DMS153 (cell line): ENCODE data around the gene CARMIL1.

Source experiments
- DNase-seq: peaks from one replicate; lab custom pipeline; 2025; lab: John Stamatoyannopoulos, UW

CARMIL1 gene

DNA sequence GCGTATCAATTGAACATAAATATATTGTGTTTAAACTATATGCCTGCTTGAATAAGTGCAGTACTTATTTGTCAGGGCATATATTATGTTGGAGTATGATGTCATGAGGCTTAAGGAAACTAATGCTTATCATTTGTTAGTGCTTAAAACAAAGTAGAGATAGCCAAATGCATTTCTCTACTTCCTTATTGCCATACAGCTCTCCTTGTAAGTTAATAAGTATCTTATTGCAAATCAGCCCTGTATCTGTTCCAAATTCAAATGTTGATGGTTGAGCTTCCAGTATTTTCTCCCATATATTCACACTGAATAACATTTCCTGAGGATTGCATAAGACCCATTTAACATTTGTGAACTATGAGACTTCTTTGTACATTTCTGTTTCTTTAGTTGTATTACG lies 57.8 kb downstream of the CARMIL1 start:
- DNase-seq = no peak

DNA sequence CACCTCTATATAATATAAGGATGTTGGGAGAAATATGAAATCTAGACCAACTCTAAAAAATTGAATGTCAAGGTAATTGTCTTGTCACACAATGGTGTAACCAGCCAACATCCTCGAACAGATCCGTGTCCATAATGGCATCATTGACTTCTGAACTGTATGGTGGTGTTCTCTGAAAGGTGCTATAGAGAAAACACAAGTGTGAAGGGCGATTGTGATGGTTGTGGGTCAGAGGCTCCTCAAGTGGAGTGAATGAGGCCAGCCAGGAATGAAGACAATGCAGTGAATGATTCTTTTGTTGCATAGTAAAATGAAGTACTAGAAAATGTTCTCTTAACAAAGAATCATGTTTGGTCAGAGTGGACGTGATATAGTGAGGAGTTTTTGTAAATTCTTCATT lies 58.3 kb downstream of the CARMIL1 start:
- DNase-seq = no peak

DNA sequence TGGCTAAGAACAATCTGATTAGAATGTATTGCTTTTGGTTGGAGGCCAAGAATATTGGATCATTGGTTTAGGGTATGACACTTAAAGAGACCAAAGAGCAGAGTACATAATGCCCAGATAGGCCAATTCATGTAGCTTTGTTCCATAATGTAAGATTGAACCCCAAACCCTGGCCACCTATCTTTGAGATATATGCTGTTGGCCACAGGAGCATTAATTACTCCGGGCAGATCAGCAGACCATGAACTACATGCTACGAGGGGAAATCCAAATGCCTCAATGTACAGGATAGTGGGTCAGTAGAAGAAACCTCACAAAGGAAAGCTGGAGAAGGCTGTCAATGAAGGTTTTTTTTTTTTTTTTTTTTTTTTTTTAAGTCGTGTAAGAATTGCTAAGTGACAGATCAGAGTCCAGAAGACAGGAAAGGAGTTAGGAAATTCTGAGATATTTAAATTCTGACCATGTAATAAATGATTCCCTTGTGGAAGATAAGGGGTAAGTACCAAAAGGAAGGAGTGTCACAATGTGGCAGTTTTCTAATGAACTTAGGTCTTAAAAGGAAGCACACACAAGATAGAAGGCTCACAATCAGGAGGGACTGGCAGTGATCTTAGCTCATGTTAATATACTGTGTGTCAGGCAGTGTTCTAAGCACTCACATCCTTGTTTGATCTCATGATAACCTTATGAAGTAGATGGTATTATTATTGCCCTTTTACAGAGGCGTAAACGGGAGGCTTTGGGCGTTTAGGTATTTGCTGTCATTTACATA lies 61.4 kb downstream of the CARMIL1 start:
- no peak for DNase-seq

DNA sequence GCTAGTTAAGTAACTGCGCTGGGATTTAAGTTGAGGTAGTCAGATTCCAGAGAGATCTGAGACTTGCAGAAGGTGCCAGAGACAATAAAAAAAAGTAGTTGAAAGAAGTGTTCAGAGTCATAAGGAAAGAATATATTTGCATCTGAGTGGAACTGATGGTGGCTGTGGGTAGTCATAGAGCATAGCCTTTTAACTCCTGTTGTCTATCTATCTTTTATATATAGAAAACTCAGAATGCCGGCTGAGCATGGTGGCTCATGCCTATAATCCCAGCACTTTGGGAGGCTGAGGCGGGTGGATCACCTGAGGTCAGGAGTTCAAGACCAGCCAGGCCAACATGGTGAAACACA lies 62.0 kb downstream of the CARMIL1 start:
- no peak for DNase-seq

DNA sequence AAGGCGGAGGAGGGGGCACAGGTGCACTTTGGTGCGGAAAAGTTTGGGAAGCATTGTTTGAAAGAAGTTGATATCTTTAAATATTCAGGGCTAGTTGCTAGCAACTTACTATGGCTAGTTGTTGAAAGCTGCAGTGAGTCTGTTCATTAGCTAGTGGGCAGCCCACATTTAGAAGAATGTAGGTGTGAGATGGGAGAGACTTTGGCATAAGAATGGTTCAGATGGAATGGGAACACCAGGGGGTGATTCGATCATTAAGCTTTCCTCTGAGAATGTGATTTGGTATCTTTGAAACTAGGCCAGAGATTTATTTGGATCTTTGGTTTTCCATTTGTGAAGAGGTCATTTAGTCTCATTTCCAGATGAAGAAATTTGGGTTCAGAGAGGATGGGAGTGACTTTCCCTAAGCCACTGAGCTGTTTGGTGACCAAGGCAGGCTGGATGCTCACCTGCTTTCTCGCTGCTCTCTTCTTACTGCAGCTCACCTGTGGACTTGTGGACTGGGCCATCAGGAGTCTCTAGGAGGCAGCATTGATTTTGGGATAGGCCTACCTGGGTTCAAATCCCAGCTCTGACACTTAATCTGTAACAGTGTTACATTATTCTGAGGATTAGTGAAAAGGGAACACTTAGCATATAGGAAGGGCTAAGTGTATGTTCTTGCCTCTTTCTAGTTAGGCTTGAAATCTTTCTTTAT lies 62.9 kb downstream of the CARMIL1 start:
- DNase-seq = no peak

DNA sequence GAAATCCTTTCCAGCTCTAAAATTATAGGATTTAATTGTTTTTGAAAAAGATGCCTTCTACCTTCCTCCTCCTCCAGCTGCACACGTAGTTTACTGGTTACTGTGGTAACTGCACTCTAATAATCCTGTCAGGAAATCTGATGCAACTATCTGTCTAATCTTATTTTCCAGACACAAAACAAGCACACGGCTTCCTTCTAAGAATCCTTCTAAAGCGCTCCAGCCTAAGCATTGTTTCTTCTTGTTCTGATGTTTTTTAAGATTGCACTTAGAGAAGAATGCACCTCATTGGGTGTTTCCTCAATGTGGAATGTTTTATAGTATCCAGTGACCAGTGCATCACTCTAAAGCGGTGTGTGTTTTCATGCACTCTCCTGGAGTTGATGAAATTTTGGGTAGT lies 63.6 kb downstream of the CARMIL1 start:
- DNase-seq = no peak

DNA sequence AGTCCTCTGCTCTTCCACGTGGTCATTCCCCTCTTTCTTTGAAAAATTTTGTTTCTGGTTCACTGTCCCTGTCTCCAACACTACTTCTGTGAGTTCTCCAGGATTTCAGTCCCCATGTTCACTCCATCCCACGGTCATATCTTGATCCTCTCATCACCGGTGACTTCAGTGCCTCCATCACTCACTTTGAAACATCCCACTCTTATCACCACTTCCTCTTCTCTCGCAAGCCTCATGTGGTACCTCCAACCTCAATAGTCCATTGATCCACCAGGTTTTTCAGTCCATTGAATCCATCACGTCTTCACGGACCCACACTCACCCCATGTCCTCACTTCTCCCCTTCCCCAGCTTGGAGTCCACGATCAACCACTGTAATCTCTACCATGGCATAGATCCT lies 64.8 kb downstream of the CARMIL1 start:
- no peak for DNase-seq

DNA sequence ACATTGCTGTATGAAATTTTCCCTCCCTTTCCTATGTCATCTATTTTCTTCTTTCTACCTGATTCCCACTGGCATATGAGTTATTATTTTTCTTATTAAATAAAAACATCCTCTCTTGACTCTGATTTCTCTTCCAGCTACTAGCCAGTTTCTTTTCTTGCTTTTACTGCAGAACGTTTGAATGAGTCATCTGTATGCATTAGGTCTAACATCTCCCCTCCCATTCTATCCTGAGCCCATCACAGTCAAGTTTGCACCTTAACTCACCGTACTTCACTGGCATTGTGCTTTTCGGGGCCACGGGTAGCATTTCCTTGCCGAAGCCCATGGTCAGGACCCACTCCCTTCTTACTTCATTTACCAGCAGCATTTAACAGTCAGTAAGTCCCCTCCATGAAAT lies 65.7 kb downstream of the CARMIL1 start:
- no peak for DNase-seq

DNA sequence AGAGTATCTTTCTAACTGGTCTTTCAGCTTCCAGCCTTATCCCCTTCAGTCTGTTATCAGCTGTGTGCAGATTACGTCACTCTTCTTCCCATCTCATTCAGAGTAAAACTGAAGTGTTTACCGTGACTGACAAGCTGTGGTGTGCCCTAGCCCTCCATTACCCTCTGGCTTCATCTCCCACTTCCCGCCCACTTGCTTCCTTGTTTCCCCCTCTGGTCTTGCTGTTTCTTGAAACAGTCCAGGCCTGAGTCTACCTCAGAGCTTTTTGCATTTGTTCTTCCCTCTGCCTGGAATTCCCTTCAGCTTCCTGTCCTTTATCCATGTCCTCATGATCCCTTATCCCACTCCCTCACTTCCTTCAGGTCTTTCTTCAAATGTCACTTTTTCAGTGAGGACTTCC lies 66.9 kb downstream of the CARMIL1 start:
- DNase-seq = peak; percentile 79

DNA sequence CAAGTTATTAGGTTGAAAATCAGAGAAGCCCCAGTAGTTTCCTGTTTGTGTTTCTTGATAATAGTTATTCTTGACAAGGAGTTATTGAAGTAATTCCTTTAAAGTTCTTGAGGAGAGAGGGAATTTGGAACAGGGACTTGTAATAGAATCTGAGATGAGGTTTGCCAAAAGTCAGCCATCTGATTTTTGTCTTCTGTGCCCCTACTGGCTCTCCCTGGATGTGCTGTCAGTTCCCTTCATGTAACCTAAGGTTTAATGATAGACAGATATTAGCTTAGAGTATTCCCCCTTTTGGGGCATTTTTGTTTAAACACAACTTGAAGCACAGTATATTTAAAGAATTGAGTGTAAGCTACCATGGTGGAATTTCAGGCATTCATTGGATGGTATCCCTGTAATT lies 71.4 kb downstream of the CARMIL1 start:
- DNase-seq = no peak

DNA sequence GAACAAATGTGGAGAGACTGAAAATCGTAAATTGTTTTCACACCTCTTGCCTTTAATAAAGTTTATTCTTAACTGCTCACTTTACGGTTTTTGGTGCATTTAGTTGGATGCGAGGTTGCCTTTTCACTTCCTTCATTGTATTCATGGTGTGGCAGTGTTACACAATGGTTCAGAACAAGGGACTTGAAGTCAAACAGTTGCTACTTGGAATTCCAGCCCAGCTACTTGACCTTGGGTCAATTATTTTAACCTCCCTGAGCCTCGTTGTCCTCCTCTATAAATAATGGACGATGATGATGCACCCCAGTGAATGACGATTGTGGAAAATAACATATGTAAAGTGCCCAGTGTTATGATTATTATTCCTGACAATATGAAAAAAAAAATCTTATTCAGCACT lies 72.3 kb downstream of the CARMIL1 start:
- no peak for DNase-seq

DNA sequence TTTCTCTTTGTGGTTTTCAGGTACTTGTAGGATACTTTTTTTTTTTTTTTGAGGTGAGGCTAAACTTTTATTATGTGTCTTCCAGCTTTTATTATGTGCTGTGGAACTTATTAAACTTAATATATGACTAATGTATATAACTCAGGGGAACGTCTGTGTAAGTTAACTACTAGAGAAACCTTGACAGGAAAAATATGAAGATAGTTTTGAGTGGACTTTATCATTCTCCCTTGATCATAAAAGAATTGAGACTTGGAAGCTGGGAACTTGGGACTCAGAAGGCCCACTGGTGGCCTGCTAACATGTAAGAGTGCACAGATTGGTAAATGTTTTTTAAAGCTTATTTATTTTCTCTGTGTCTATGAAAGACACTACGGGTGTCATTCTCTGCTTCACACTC lies 73.1 kb downstream of the CARMIL1 start:
- DNase-seq = no peak

DNA sequence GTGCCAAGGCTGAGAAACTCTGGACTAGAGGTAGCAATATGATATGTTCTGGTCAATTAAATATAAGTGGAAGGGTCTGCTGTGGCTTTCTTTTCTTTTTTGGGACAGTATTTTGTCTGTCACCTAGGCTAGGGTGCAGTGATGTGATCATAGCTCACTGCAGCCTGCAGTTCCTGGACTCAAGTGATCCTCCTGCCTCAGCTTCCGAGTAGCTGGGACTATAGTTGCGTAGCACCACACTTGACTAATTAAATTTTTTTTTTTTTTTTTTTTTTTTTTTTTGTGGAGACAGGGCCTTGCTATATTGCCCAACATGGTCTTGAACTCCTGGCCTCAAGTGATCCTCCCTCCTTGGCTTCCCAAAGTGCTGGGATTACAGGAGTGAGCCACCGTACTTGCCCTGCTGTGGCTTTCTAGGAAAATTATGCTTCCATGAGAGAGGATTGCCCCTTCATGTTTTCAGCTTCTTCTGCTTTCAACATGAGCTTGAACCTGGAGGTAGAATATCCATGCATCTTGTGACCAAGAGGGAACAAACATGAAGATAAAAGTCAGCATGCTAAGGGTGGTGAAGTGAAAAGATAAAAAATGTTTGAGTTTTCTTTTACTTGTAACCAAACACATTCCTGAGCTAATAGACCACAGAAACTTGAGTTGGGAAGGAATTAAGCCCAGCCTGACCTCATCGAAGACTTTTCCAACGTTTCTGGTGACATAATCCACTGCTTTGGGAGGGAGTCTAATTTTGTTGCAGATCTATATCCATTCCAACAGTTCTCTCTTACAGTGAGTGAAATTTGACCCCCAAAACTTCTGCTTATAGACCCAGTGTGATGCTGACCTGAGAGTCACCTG lies 75.1 kb downstream of the CARMIL1 start:
- no peak for DNase-seq

DNA sequence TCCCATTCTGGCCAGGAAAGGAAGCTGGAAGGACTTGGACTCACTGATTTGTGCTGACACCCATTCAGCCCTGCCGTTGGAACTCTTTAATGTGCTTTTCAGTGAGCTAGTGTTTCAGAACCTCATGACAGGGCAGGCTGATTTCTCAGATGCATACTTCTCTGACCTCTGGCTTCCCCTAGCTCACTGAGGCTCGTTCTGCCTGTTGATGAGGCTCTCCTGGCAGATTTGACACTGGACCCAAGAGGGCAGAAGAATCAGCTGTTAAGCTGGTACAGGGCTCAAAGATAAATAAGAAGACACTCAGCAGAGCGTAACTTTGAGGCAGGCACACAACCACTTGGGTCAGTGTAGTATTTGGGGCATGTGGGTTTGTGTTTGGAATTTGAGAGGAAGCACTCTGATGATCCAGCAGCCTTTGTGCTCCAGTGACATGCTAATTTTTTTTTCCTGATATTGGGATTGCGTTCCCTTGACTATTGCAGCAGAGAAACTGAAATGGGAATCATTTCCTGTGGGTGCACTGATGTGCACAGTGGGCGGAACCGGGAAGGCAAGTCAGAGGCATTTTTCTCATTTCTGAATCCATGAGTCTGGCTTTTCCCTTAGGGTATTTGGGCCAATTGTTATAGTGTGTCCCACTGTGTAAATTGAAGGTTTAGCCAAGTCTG lies 80.2 kb downstream of the CARMIL1 start:
- no peak for DNase-seq

DNA sequence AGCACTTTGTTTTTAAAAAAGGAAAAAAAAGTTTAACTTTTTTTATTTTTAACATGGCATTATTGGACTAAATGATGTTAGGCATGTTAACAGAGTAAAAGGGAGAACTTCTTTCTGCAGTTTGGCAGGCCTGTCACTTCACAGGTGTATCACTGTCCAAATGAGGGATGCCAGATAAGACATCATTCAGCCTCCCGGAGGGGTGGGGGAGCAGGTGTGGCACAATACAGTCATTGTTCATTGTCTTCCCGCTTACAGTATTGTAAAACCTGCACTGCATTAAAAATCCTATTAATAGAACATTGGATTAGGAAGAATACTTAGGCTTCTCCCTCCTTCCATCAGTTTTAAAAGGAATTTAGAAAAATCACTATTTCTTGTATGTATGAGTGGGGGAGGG lies 80.7 kb downstream of the CARMIL1 start:
- DNase-seq = no peak

DNA sequence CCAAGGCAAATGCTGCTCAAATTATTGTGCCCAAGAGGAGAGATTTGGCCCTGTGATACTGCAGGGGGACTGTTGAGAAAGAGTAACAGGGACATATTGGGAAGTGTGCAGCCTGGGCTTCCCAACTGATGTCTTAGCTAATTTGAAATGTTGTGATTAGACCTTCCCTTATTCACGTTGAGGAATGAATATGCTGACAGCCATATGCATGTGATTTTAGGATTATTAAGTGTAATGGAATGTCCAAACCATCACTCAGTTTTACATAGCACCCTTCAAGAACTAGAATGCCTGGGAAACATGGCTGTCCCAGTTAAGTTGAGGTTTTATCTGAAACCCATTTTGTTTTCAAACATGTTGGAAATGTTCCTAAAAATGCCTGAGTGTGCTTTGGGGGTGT lies 81.4 kb downstream of the CARMIL1 start:
- DNase-seq = no peak

DNA sequence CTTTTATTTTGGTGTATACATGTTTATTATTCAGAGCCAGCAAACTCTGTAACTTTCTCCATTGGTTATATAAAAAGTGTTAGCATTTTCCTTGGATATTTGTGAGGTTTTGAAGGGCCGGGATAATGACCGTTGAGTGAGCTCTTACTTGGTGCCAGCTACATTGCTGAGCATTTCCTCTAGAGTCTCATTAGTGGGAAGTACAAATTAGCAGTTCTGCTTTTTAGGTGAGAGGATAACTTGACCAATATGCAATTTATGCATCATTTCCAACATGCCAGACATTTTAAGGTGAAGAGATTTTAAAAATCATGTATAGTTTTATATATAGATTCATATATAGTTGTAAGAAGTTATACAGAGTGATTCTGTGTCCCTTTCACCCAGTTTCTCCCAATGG lies 84.3 kb downstream of the CARMIL1 start:
- no peak for DNase-seq

DNA sequence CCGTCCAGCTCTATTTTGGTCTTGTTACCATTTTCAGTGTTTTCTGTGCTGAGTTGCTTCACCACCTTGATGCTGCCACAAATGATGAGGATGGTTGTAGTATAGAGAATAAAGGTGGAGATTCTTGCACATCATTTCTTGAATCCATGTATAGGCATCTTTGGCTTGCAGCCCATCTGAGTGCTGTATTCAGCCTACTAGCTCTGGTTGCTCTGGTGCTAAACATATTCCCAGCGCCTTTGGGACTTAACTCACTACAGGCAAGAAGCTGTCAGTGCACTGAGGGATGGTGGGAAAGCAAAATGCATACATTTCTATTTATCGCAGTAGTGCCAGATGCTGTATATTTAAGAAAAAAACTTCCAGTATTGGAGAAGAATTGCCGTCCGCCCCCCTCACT lies 86.0 kb downstream of the CARMIL1 start:
- DNase-seq = no peak

DNA sequence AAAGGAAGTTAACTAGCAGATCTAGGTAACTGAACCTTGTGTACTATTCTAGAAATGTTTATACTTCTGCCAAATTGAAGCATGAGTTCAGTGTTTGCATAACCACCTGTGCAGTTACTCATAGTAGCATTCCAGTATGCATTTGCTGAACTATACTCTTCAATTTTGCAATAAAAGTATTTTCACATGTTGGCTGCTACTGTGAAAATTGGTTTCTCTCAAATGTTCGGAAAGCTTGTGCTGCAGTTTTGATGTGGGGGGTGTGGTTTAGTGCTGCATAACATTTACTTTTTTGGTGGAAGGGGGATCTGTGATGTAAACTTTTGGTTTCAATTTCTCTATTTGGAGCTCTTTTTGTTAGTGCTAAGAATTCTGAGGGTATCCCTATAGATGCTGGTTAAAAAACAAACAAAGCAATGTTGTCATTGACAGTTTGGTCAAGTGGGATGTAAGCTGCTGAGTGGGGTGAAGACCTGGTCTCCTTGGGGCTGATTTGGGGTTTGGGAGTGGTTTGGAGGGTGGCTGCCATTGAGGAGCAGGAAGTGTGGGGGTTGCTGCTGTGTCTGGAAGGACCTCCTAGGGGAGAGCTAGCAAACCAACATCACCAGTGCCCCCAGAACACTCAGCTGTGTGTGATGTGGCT lies 87.8 kb downstream of the CARMIL1 start:
- no peak for DNase-seq

DNA sequence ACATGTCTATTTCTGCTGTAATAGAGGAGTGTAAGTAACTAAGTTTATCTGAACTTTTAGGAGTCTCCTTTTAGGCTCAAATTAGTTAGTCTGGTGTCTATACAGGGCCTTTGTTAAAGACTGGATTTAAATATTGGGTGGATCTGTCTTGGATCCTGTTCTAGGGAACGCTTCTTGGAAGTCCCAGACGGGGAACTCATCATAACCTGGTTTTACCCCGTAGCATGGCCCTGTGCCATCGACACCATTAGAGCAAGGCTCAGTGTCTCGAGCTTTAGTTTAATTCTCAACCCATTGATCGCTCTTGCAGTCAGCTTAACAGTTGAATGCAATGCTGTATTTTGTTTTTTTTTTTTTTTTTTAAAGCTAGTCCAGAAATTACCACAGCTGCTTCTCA lies 89.9 kb downstream of the CARMIL1 start:
- peak; percentile 47 for DNase-seq

DNA sequence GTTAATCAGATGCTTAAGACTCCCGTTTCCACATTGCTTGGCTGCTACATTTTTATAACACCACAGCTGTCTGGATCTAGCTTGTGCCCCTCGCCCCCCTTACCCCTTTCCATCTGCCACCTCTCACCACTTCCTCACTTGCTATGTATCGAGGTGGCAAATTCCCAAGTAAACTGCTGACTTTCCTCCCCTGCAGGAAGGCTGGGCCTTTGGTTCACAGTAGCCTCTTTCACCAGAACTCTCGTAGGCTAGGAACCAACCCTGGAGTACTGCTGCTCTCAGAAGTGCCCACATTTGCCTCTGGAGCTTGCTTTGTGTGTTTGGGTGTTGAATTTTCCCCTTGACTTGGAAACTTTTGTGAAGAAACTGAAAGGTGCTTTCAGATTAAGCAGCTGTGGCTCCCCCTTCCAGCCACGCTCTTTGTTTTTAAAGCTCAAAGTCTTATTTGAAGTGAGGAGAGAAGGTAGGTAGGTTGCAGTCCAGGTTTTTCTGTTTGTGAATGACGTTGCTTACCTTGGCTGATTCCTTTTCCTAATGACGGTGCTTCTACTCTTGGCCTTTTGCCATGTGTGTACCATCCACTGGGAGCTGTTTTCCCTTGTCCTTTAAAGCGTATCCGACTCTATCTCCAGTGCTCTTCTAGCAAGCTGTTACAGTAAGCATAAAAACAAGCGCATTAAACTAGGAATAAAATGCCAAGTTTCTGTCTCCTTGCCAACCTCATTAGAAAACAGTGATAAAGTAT lies 90.4 kb downstream of the CARMIL1 start:
- DNase-seq = peak; percentile 92
